BJ (cell line): ENCODE measurements around the gene FAM170B. TPM values are rescaled to one million over a fixed set of nuclear protein-coding genes. Genes with fewer than 3 reads are reported as not detected.

Source experiments
- CTCF ChIA-PET: fragments of 350-600 bp; formaldehyde crosslinking; extraction: SDS; loops from one replicate; lab custom pipeline; 2021; ENCODE audit warnings: antibody characterized with exemption, inconsistent platforms; lab: Yijun Ruan, JAX
- POLR2A ChIA-PET: fragments of 300-600 bp; sonication (Branson Sonifier 250); formaldehyde crosslinking; extraction: SDS; loops from one replicate; lab custom pipeline; 2021; ENCODE audit warnings: antibody characterized with exemption; lab: Charles Lee
- DNase-seq: peaks from one replicate; pipeline ENCODE4 v3.0.0-alpha.2; 2011; ENCODE audit warnings: low read depth
- H3K27me3 ChIP-seq: 2 replicates; pipeline ENCODE4 v1.6.0; 2011; ENCODE audit warnings: low read length; ENCODE audit not compliant: control insufficient read depth, insufficient read depth
- H3K36me3 ChIP-seq: 2 replicates; pipeline ENCODE4 v1.5.1; 2011; ENCODE audit warnings: low read length; ENCODE audit not compliant: control insufficient read depth, insufficient read depth
- H3K4me3 ChIP-seq: 2 replicates; pipeline ENCODE4 v1.5.1; 2011; ENCODE audit warnings: low read depth, mild to moderate bottlenecking, control low read depth, low read length
- polyA plus RNA-seq: library from polyadenylated mRNA; depleted of rRNA; stranded (reverse); fragments of >200 nt; gene quantifications from 2 replicates; pipeline ENCODE4 v1.2.3, GENCODE V29; 2011
- TF ChIP-seq, protein P1 (sequence below): IDR thresholded peaks from 2 replicates; pipeline ENCODE4 v1.5.1; 2011; ENCODE audit warnings: low read depth, mild to moderate bottlenecking, control low read depth, inconsistent platforms, low read length, moderate library complexity; ENCODE audit not compliant: insufficient read depth

FAM170B gene
- polyA plus RNA-seq, 1 experiment, result not detected

- Histone ChIP-seq H3K36me3 (no peaks in the 10 kb centered on the region), H3K27me3 (no peaks in the 10 kb centered on the region), H3K4me3 (no peak overlapping the region)
- TF ChIP-seq, protein P1, sequence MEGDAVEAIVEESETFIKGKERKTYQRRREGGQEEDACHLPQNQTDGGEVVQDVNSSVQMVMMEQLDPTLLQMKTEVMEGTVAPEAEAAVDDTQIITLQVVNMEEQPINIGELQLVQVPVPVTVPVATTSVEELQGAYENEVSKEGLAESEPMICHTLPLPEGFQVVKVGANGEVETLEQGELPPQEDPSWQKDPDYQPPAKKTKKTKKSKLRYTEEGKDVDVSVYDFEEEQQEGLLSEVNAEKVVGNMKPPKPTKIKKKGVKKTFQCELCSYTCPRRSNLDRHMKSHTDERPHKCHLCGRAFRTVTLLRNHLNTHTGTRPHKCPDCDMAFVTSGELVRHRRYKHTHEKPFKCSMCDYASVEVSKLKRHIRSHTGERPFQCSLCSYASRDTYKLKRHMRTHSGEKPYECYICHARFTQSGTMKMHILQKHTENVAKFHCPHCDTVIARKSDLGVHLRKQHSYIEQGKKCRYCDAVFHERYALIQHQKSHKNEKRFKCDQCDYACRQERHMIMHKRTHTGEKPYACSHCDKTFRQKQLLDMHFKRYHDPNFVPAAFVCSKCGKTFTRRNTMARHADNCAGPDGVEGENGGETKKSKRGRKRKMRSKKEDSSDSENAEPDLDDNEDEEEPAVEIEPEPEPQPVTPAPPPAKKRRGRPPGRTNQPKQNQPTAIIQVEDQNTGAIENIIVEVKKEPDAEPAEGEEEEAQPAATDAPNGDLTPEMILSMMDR, result no peak
- DNase-seq, result no peak
- ChIA-PET CTCF (interaction anchor here (1.6 kb wide), 1 partner anchor 176 kb away, joined by 3 read pairs; no protein-coding TSS in a partner anchor), POLR2A (no interaction called here)
These were observed 24.6 kb upstream of the FAM170B start for GRCh38 chr10:49158404-49158803.

DNA sequence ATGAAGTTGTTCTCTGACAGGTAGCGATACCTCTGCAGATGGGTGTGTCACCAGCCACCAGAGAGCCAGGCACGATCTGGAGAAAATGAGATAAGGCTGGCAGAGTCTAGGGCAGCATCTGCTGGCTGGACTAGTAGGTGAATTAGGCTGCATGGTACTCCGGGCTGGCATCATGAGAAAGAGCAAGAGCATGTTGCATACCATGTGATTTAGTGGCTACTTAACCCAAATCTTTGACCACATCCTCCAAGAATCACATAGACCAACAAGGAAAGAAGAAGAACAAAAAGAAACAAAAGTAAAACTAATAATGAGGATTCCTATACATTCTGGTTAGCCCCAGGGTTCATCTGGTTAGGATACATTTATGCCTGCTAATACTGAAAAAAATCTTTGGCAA is 23.4 kb upstream of the FAM170B start:
- DNase-seq, result no peak
- TF ChIP-seq, protein P1, result no peak
- ChIA-PET POLR2A (no interaction called here), CTCF (no interaction called here)
- Histone ChIP-seq H3K36me3 (no peaks in the 10 kb centered on the region), H3K4me3 (no peak overlapping the region), H3K27me3 (no peaks in the 10 kb centered on the region)

DNA sequence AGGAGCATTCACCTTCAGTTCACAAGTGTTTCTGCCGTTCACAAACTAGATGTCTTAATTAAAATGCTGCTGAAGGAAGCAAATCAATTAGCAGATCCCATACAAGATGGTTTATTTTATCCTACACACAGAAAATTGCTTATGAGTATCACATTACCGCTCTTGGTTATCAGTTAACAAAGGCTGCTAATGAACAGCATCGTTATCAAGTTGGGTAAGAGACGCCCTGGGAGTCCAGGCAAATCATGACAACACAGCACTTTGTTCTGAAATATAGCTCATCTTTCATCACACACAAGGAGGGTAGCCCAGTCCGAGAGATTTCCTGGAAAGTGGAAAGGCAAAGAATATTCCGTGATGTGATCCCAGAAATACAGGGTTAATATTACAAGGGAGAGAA is 20.8 kb upstream of the FAM170B start:
- TF ChIP-seq, protein P1, result no peak
- Histone ChIP-seq H3K4me3 (no peak overlapping the region), H3K36me3 (no peaks in the 10 kb centered on the region), H3K27me3 (no peaks in the 10 kb centered on the region)
- no peak for DNase-seq
- ChIA-PET CTCF (no interaction called here), POLR2A (no interaction called here)

- Histone ChIP-seq H3K27me3 (no peaks in the 10 kb centered on the region), H3K36me3 (no peaks in the 10 kb centered on the region), H3K4me3 (no peak overlapping the region)
- no peak for DNase-seq
- CTCF ChIA-PET, result no interaction called here
- POLR2A ChIA-PET, result no interaction called here
- TF ChIP-seq, protein P1, result no peak
These were observed 20.1 kb upstream of the FAM170B start for GRCh38 chr10:49153971-49154370.

GRCh38 chr10:49153115-49153514 is 19.3 kb upstream of the FAM170B start:
- H3K4me3 ChIP-seq, result no peak overlapping the region
- no peak for DNase-seq
- TF ChIP-seq, protein P1, result no peak
- POLR2A ChIA-PET, result no interaction called here
- H3K27me3 ChIP-seq, result no peaks in the 10 kb centered on the region
- no peaks in the 10 kb centered on the region for H3K36me3 ChIP-seq
- CTCF ChIA-PET, result interaction anchor here (1.0 to 1.2 kb wide), 2 partner anchors 8 to 495 kb away, joined by 4 to 6 read pairs; no protein-coding TSS in a partner anchor
